Left lobe of liver (tissue), 2 donors: ENCODE data around the gene AOPEP. TPM values are rescaled to one million over a fixed set of nuclear protein-coding genes. Genes with fewer than 3 reads are reported as not detected.

ENCODE experiments used
- ATAC-seq: fragments of 200-7000 bp; cut with Tn5 transposase; one replicate; pipeline ENCODE4 v1.9.1; 2020; ENCODE audit warnings: mild to moderate bottlenecking, moderate library complexity
- DNase-seq: peaks from one replicate; pipeline ENCODE4 v3.0.0-alpha.2; 2020; ENCODE audit warnings: low spot score
- total RNA-seq: library from RNA; stranded (reverse); gene quantifications from one replicate; pipeline ENCODE4 v1.2.1, GENCODE V29; 2021
- donor health status: DM: no; HTN: no; CAD: no; lungs with moderate emphysema.
- donor health status: DM: no; HTN: yes; CAD: no.

Gene AOPEP
- total RNA-seq, 1 donor from 2014 or later, result 75.5 TPM

GRCh38 chr9:94980947-94981722 is 254.6 kb downstream of the AOPEP start:
- no peak for DNase-seq
- no peak for ATAC-seq

DNA sequence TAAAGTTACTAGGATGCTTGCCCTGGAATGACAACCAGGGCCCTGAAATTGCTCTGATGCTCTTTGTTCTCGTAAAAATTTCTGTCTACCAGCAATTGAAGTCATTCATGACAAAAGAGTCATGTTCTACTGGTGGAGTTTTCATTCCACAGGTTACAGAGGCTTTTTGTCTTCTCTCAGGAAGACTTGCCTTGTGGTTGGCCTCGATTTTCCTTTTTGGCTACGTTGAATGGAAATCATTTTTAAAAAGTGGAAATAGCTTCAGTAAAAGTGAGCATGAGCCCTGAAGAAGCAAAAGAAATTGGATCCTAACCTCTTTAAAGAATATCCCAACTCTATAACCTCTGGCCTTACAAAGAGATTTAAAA is 255.2 kb downstream of the AOPEP start:
- no peak for ATAC-seq
- DNase-seq, result no peak

- DNase-seq (no peak), ATAC-seq (no peak)
These were observed 255.7 kb downstream of the AOPEP start for GRCh38 chr9:94982211-94982610.

GRCh38 chr9:94983552-94983951 is 257.1 kb downstream of the AOPEP start:
- ATAC-seq, result peak; percentile 67
- peak; percentile 86 for DNase-seq

- DNase-seq, result no peak
- ATAC-seq, result peak; percentile 4
These were observed 258.5 kb downstream of the AOPEP start for GRCh38 chr9:94984891-94985476.

DNA sequence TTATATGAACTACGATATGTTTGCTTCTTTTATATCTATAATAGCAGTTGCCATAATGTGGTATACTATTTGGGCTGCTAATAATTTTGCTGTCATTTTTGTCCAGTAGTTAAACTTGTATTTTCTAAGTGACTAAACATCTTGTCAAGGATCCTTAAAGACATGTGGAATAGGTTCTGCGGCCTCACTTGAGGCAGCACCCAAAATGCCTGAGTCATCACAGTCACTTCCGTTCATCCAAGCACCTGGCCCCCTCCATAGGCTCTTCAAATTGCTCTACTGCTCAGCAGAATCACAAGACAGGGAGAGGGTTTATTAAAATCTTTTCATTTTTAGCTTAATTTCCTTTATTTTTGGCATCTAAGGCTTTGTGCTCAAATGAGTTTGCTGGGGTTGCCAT is 259.1 kb downstream of the AOPEP start:
- no peak for DNase-seq

GRCh38 chr9:94987731-94988130 is 261.2 kb downstream of the AOPEP start:
- no peak for ATAC-seq
- no peak for DNase-seq

More for the DNA sequence above, 259.1 kb downstream of the AOPEP start:
- ATAC-seq, result no peak

DNA sequence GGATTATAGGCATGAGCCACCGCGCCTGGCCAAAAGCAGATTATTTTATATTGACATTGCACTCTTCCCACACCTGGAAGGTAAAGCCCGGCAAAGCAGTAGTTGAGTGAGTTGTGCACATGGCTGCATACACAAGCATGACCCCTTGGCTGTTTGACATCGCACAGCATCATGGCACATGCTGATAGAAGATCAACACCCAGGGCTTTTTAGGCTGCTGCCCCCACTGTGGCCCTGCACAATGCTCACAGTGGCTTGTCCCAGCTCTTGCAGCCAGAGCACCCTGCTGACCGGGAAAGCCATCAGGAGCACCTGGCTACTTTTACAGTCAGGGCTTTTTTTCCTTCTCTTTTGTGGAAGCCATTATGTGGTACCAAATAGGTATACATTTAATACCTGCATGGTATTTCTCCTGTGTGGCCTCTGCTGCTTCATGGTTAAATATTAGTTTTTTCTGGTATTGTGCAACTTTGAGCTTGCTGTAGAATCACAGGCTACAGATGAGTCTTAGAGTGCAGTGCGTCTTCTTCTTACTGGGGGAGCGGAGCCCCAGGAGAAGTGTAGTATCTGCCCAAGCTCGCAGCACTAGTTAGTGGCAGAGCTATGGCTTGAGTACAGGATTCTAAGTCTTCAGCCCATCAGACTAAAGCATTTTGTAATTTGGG is 264.5 kb downstream of the AOPEP start:
- ATAC-seq (peak; percentile 28), DNase-seq (no peak)

- peak; percentile 67 for ATAC-seq
- DNase-seq, result peak; percentile 90
These were observed 265.7 kb downstream of the AOPEP start for GRCh38 chr9:94991961-94992907.

DNA sequence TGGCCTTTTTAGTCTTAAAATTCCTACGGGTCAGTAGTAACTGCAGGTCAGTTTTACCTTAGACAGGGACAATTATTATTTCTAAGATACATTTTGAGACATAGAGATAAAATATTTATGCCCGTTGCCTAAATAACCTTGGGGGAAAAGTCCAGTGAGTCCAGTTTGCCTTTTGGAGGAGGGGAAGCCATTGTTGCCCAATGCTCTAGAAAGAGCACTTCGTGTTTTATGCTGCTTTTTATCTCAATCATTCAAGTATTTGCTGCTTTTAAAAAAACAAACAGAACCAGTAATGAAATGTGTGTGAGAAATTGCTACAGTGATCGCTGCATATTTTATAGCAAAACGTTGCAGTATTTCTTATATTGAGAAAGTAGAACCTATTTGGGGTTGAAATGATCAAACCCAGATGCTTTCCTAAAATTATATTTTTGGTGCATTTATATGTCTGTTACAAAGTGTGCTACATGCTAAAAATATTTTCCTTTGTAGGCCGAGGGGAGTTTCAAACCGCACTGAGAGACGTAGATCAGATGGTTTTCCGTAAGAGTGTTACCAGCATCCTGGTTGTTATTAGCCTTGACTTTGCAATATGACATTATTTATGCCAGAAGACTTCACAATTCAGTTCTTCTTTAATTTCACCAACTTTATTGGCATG is 266.8 kb downstream of the AOPEP start:
- ATAC-seq (no peak), DNase-seq (no peak)

GRCh38 chr9:94993821-94994165 is 267.3 kb downstream of the AOPEP start:
- no peak for ATAC-seq

GRCh38 chr9:94995048-94995693 is 268.7 kb downstream of the AOPEP start:
- ATAC-seq (no peak), DNase-seq (no peak)

More at GRCh38 chr9:94993821-94994165, 267.3 kb downstream of the AOPEP start:
- DNase-seq, result no peak

DNA sequence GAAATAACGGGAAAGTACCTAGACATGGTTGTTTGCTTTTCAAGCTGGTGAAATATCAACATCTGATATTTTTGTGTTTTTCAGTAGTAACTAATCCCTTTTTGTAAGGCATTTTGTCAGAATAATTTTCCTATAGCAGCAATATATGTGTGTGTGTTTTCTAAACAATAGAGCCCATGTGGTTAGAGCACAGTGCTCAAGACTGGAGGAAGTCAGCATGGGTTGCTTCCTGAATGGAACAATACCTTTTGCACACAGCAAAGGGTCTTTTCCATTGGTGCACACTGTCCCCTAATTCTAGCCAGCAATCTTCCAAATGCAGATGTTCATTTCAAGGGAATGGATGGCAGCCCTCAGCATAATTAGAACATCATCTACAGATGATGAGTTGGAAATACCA is 270.1 kb downstream of the AOPEP start:
- no peak for ATAC-seq
- no peak for DNase-seq

DNA sequence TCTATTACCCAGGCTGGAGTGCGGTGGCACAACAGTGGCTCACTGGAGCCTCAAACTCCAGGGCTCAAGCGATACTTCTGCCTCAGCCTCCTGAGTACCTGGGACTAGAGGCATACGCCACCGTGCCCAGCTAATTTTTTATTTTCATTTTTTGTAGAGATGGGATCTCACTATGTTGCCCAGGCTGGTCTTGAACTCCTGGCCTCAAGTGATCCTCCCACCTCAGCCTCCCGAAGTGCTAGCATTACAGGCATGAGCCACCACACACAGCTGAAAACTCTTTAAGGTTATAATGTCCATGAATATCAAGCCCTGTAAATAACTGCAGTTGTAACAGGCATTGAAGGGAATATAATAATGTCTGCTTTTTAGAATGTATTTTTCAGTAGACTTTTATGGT is 271.2 kb downstream of the AOPEP start:
- no peak for DNase-seq
- no peak for ATAC-seq

DNA sequence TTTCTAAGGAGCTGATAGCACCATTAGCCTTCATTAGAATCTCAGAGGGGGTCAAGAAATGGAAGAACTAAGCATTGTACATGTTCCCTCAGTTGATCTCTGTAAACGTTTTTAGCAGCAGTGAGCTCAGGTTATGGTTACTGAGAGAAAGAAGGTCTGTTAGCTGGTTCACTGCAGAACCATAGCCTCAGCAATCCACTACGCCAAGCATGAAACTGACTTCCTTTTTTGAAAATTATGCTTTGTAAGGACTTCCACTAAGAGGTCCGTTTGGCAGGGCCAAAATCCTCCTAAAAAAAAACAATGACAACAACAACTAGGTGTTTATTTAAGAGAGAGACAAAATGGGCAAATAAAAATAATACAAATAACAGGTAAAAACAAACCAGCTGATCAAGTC is 273.3 kb downstream of the AOPEP start:
- DNase-seq (no peak), ATAC-seq (no peak)

- DNase-seq, result no peak
- no peak for ATAC-seq
These were observed 274.3 kb downstream of the AOPEP start for GRCh38 chr9:95000821-95001220.

DNA sequence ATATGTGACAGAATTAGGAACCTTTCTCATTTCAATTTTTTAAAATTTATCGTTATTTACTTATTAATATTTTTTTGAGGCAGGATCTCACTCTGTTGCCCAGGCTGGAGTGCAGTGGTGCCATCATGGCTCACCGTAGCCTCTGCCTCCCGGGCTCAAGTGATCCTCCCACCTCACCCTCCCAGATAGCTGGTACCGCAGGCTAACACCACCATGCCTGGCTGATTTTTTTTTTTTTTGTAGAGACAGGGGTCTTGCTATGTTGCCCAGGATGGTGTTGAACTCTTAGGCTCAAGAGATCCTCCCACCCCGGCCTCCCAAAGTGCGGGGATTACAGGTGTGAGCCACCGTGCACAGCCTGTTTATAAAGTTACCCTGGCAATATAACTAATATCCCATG is 275.2 kb downstream of the AOPEP start:
- ATAC-seq, result no peak

GRCh38 chr9:95003689-95004410 is 277.4 kb downstream of the AOPEP start:
- no peak for DNase-seq
- peak; percentile 34 for ATAC-seq

More for the DNA sequence above, 275.2 kb downstream of the AOPEP start:
- no peak for DNase-seq
